ENCODE results near the gene HOXA3. TPM values are rescaled to one million over a fixed set of nuclear protein-coding genes. Genes with fewer than 3 reads are reported as not detected.
A peak's percentile ranks its signal among the peaks of the same experiment; 100 is the strongest.

The HOXA3 gene
- total RNA-seq, 4 donors from 2014 or later = 10.2 to 16.6 (median 13.8) TPM

DNA sequence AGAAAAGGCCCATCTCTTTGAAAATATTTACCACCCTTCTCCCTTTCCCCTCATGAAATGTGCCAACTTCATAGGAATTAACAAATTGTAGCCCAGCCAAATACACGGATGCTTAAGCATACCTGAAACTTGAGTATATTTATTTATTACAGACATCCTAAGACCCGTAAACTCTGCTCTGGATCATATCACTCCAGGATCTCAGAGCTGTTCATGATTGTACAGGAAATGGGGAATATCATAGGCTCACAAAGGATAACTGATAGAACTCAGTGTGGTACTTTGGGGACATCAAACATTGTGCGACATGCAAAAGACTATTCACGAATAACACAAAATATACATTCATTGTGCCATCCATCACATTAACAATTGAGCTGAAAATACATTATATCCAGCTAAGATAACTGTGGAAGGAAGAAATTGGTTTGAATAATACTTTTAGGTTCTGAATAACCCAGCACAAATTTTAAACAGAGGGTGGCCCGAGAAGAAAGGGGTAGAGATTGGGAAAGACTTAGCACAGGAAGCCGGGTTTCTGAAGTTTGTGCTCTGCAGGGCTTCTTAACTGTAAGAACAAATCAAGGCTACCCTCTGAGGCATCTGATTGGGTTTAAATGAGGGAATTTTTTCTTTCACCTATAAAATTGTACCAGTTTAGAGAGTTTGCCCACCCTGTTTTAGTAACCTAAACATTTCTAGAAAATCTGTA is 59.0 kb downstream of the HOXA3 start:
- Histone ChIP-seq H3K27me3 (peaks cover 3 to 10% (median 6%) of the 10 kb centered on the region in 4 donors), H3K4me1 (peaks cover 10 to 28% (median 24%) of the 10 kb centered on the region in 4 donors), H3K36me3 (no peaks in the 10 kb centered on the region), H3K4me3 (no peak overlapping the region), H3K27ac (replicated peaks in 1 of 4) (peak overlapping the region in 1 of 4 donors; percentile 27), H3K9me3 (no peaks in the 10 kb centered on the region)
- DNase-seq (ENCODE audit: extremely low spot score) = no peak
- intact Hi-C loops (cut with DNase I) = loop anchor here (5.0 kb wide), 1 partner anchor 56 kb away; no protein-coding TSS in a partner anchor
- 79% methylated on average over 6 of the region's 6 CpGs for WGBS
- TF ChIP-seq CTCF (IDR thresholded peaks at IDR 0.05) (no peak), POLR2A (IDR thresholded peaks at IDR 0.05; ENCODE audit: low read depth) (no peak), EP300 (IDR thresholded peaks at IDR 0.05) (no peak), POLR2AphosphoS5 (IDR thresholded peaks at IDR 0.05) (no peak)

- Histone ChIP-seq H3K27ac (replicated peaks in 1 of 4) (no peak overlapping the region), H3K9me3 (no peaks in the 10 kb centered on the region), H3K4me1 (peaks cover 10 to 28% (median 25%) of the 10 kb centered on the region in 4 donors), H3K4me3 (no peak overlapping the region), H3K27me3 (peaks cover 8 to 16% (median 10%) of the 10 kb centered on the region in 4 donors), H3K36me3 (no peaks in the 10 kb centered on the region)
- intact Hi-C loops (cut with DNase I) = loop anchor here (5.0 kb wide), 1 partner anchor 55 kb away; no protein-coding TSS in a partner anchor
- TF ChIP-seq POLR2A (IDR thresholded peaks at IDR 0.05; ENCODE audit: low read depth) = no peak
- TF ChIP-seq POLR2AphosphoS5 (IDR thresholded peaks at IDR 0.05) = no peak
- no peak for TF ChIP-seq EP300 (IDR thresholded peaks at IDR 0.05)
- TF ChIP-seq CTCF (IDR thresholded peaks at IDR 0.05) = no peak
- 71% methylated on average over 1 of the region's 1 CpG for WGBS
- DNase-seq (ENCODE audit: extremely low spot score) = no peak
These were observed 59.6 kb downstream of the HOXA3 start for GRCh38 chr7:27092819-27093110.

DNA sequence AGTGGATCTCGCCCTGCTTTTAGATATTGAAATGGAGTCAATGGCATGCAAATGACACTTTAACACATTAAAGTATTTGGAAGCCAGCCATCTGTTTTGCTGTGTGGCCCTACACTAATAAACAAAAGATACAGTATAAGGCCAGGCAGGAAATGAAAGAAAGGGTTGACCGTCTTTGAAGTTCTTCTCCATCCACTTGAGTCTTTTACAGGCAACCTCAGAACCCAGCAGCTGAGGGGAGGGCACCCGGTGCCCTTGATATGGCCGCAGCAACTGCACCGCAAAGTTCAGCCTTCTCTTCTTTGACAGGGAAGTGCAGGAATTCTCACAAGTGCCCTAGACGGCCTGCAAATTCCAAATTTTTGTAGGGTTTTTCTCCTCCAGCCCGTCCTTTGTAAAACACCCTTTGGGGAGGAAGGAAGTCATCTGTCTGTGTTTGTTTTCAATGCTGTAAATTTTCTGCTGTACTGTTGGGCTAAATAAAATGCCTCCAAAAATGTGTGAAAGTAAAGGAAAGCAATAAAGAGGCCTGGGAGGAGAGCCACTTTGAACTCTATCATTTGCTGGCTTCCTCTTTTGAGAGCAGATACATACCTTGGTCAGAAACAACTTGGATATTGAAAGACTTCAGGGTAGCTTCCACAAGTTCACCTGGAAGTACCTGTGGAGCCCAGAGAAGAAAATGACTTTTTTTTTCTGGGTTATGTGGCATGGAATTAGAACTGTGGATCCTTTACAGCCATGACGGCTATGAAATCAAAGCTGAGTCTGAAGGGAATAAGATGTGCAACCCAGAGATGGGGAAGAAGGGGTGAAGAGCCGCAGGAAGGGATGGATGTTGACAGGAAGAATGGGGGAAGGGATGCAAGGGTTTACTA is 60.2 kb downstream of the HOXA3 start:
- H3K4me1 ChIP-seq = peaks cover 10 to 23% (median 19%) of the 10 kb centered on the region in 4 donors
- WGBS = 80% methylated on average over 9 of the region's 9 CpGs
- no peaks in the 10 kb centered on the region for H3K9me3 ChIP-seq
- no peaks in the 10 kb centered on the region for H3K36me3 ChIP-seq
- TF ChIP-seq EP300 (IDR thresholded peaks at IDR 0.05) (no peak), POLR2A (IDR thresholded peaks at IDR 0.05; ENCODE audit: low read depth) (no peak), CTCF (IDR thresholded peaks at IDR 0.05) (no peak), POLR2AphosphoS5 (IDR thresholded peaks at IDR 0.05) (no peak)
- DNase-seq (ENCODE audit: extremely low spot score) = no peak
- no peak overlapping the region for H3K4me3 ChIP-seq
- intact Hi-C loops (cut with DNase I) = loop anchor here (5.0 kb wide), 1 partner anchor 55 kb away; no protein-coding TSS in a partner anchor
- no peak overlapping the region for H3K27ac ChIP-seq (replicated peaks in 1 of 4)
- peaks cover 8 to 22% (median 13%) of the 10 kb centered on the region in 4 donors for H3K27me3 ChIP-seq

GRCh38 chr7:27091105-27091504 is 61.3 kb downstream of the HOXA3 start:
- Histone ChIP-seq H3K9me3 (no peaks in the 10 kb centered on the region), H3K36me3 (no peaks in the 10 kb centered on the region), H3K27me3 (peaks cover 4 to 26% (median 13%) of the 10 kb centered on the region in 4 donors), H3K27ac (replicated peaks in 1 of 4) (no peak overlapping the region), H3K4me1 (peaks cover under 1 to 21% (median 17%) of the 10 kb centered on the region in 4 donors), H3K4me3 (no peak overlapping the region)
- no peak for DNase-seq (ENCODE audit: extremely low spot score)
- TF ChIP-seq POLR2AphosphoS5 (IDR thresholded peaks at IDR 0.05) = no peak
- no peak for TF ChIP-seq EP300 (IDR thresholded peaks at IDR 0.05)
- no peak for TF ChIP-seq POLR2A (IDR thresholded peaks at IDR 0.05; ENCODE audit: low read depth)
- TF ChIP-seq CTCF (IDR thresholded peaks at IDR 0.05) = no peak
- intact Hi-C loops (cut with DNase I) = loop anchor here (5.0 kb wide), 1 partner anchor 54 kb away; no protein-coding TSS in a partner anchor
- 65% methylated on average over 3 of the region's 3 CpGs for WGBS

All from esophagus muscularis mucosa (tissue), 4 donors.